ENCODE data around the gene HPS3.

- no peak for TF ChIP-seq ZNF747 (tag by site-specific recombination; IDR thresholded peaks at IDR 0.05)
- TF ChIP-seq CTCF (tag by site-specific recombination; IDR thresholded peaks at IDR 0.05), result no peak
- no peak for TF ChIP-seq YY1 (tag by site-specific recombination; IDR thresholded peaks at IDR 0.05)
- no peak for TF ChIP-seq ZNF341 (tag by site-specific recombination; IDR thresholded peaks at IDR 0.05; ENCODE audit: low read depth)
- TF ChIP-seq ZNF792 (tag by site-specific recombination; IDR thresholded peaks at IDR 0.05), result no peak
- no peak for TF ChIP-seq ZSCAN5A (tag by site-specific recombination; IDR thresholded peaks at IDR 0.05)
- TF ChIP-seq SALL2 (tag by site-specific recombination; IDR thresholded peaks at IDR 0.05; ENCODE audit: borderline replicate concordance), result no peak
- no peak for TF ChIP-seq ZNF629 (tag by site-specific recombination; IDR thresholded peaks at IDR 0.05)
- TF ChIP-seq ZNF121 (tag by site-specific recombination; IDR thresholded peaks at IDR 0.05), result no peak
- TF ChIP-seq YY2 (tag by site-specific recombination; IDR thresholded peaks at IDR 0.05), result no peak
- TF ChIP-seq ZNF398 (tag by site-specific recombination; IDR thresholded peaks at IDR 0.05), result no peak
- no peak for TF ChIP-seq ZNF18 (tag by site-specific recombination; IDR thresholded peaks at IDR 0.05)
- TF ChIP-seq ZNF843 (tag by site-specific recombination; IDR thresholded peaks at IDR 0.05), result no peak
- no peak for TF ChIP-seq ZBTB44 (tag by site-specific recombination; IDR thresholded peaks at IDR 0.05)
These were observed 59.1 kb downstream of the HPS3 start for GRCh38 chr3:149188494-149188893.
